ENCODE data around the gene PDE3B.
A peak's percentile ranks its signal among the peaks of the same experiment; 100 is the strongest.
"Not testable (repeated sequence)": the region's sequence is repeated elsewhere in the genome, so short reads cannot be mapped to it uniquely, and the experiment has no call there.

PDE3B gene

DNA sequence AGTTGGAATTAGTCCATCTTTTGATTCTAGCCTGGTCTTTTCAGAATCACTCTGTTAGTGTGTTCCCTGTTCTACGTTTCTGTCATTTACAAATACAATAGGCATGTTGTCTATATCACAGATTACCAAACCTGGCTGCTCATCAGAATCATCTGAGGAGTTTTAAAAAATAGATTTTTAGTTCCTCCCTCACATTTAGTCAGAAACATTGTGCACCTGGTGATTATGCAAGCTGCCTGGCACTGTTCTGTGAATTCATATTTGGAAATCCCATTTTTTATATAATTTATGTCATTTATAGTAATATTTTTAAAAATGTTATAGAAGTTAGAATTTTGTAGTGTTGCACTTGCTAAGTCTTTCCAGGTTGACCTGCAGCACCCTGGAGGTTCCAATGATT is 107.3 kb downstream of the PDE3B start:
- no peak for DNase-seq

DNA sequence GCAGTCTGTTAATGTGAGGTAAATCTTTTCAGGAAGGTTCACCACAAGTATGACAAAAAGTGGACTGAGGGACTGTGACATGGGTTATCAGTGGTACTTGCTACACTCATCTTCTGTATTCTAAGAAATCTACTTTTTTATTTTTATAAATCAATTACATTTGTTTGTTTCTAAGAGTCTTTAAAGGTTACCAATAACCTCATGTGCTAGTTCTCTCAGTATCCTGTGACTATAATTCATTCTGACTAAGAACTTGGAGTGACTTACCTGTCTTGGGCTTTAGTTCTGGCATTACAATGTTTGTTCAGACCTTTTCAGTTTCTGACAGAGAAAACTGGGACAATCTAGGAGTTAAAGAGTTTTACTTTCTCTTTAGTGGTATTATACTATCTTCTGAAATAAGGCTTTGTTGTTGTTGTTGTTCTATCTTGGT is 108.4 kb downstream of the PDE3B start:
- peak; percentile 15 for DNase-seq

DNA sequence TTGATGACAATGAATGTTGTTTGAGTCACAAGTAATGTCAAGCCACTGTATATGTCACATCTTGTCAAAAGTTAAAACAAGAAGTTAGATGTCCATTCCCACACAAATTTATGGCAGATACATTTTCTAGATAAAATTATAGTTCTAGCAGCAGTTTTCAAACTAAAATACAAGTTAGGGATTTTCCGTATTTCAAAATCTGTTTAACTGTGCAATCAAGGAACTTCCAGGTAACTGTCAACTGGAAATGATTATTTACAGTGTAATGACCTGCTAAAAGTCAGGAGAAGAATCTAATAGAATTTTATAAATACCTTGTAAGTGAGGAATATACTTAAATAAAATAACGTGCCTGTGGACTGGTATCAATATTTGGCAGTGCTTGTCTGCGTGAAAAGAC is 111.5 kb downstream of the PDE3B start:
- no peak for DNase-seq

DNA sequence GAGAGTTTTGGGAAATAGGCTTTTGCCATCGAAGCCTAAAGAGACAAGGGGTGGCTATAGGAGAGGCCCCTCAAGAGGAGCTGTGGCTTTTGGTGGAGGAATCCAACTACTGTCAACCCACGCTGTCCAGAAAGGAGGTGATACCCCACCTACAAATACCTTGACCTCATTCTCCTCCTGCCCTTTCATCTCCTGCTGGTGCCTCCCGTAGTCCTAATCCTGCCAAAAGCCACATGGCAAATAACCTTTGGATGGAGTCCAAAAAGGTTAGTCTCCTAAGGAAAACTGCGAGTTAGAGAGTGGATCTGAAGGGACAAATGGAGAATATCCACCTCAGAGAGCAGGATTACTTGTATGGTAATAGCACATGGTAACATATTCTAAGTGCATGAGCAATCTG is 112.7 kb downstream of the PDE3B start:
- no peak for DNase-seq

DNA sequence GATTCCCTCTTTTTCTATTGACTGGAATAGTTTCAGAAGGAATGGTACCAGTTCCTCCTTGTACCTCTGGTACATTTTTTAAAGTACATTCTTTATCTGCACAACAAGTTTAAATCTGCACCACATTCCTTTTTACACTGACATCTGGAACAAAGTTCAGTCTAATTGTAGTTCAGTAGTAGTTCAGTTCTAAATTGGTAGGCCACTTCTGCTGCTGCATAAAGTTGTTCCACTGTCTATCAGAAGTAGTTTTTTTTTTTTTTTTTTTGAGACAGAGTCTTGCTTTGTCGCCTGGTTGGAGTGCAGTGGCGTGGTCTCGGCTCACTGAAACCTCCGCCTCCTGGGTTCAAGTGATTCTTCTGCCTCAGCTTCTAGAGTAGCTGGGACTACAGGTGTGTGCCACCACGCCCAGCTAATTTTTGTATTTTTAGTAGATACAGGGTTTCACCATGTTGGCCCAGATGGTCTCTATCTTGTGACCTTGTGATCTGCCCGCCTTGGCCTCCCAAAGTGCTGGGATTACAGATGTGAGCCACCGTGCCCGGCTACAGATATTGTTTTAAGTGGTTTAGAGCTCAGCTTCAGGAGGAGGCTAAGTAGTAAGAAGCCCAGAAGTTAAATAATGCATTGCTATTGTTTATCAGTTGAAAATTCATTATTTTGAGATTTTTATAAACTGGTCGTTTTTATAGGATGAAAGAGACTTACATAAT is 115.9 kb downstream of the PDE3B start:
- DNase-seq = not testable (repeated sequence)

DNA sequence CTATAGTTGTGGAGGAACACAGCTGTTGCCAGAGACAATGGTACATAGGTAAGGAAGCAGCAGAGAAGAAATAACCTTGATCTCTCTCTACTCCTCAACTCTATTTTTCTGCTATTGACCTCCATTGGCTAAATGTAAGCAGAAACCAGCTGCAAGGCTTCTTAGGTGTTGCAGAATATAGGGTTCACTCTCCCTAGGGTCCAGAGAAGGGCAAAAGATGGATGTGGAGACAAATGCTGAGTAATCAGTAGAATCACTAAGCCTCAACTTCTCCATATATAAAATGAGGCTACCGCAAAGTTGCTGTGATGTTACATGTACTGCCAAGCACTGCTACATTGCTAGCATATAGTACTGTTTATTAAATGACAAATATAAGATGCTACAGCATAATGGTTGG is 120.6 kb downstream of the PDE3B start:
- no peak for DNase-seq

DNA sequence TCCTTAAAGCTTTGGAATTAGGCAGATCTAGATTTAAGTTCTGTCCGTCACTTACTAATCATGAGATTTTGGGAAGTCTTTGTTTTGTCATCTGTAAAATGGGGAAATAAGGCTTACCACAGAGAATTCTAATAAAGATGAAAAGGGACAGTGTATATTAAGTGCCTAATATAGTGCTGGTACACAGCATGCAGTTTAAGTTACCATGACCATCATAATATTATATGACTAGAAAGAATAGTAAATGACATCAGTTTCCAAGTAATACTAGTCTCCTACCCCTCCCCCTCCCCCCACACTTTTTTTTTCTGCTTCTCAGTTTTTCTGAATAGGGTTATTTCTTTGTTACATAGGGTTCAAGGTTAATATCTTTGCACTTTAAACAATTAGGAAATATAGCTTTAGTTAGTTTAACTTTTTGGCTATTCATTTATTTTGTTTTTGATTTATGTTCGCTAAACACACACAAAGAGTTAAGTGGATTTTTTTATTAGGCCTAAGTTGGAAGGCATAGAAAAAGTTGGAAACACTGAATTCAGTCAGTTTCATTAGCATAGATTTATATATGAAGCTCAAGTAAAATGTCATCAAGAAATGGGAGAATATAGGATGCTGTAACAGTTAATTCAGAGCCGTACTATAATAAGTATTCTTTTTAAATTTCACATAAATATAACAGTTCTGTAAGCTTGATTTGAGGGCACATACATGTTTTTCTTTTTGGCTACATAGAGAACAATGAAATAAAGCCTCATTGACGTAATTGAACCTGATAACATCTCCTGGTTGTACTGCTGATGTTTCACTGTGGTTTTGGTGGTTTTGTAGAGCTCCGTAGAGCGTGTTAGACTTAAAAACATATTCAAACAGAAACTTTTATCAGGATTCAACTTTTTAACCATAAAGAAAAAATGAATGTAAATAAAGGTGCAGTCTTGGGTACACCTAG is 121.2 kb downstream of the PDE3B start:
- peak; percentile 87 for DNase-seq

DNA sequence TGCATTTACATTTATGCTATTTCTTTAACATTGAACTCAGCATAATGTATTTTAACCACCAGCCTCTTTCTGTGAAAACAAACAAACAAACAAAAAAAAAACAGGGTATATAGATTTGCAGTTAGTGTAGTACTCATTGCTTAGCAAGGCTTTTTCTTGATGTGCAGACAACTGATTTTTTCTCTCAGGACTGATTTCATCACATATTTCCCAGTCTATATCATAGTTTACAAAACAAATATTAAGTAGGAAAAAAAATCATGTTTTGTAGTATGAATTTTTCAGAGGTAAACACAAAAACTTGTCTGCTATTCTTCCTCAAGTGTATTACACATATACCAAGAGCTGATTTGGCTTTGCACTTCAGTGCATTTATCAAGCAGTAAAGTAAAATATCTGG is 123.0 kb downstream of the PDE3B start:
- DNase-seq = no peak

DNA sequence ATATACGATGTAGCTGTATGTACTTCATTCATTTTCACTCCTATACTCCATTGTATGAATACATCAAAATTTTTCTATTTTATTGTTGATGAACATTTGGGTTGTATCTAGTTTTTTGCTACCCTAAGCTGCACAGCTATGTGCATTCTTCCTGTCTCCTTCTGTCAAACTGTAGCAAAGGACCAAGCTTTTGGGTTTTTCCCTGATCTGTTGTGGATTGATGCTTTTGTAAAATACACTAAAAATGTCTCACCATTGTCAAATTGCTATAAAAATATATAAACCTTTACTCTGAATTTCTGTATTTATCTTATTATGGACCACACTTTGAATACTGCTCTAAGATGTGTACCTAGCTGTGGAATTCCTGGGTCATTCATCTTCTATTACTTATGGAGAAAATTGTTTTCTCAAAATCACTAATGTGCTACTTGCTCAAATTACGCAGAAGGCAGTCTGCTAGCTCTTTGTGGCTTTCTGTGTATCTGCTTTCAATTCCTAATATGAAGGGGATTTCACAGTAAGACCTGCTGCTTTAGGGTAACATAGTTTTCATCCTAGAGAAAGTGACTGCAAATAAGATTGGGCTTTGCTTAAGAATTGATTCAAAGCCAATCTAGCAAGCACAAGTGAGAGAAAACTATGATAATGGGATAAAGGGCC is 125.1 kb downstream of the PDE3B start:
- DNase-seq = peak; percentile 35

DNA sequence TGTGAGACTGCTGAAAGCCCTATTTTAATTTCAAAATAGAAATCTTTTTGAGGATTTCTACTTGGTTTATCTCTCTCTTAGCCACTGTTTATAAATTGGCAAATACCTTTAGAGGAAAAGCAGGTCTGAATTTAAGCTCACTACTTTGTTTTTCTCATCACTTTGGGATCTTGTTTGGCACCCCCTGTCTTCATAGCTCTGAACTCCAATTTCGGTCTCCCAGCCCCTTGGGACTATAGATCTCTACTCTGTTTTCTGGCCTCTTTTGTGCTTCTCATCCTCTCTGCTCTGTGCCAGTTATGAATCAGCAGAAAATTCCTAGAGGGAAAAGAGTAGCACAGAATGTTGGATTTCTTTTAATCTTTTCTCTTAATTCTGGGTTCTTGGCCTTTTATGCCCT is 130.2 kb downstream of the PDE3B start:
- DNase-seq = peak; percentile 36

DNA sequence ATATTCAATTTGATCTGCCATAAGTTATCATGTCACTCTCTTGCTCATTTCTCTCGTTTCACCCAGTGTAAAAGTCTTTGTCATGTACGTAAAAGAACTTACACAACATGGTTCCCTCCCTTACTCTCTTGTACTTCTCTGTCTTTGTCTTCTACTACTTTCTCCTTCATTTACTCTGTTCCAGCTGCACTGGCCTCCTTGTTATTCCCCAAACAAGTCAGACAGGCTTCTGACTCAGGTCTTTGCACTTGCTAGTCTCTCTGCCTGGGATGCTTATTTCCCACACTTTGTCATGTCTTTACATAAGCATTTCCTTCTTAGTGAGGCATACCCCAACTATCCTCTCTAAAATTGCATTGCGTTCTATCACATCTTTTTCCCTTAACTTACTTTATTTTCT is 131.1 kb downstream of the PDE3B start:
- DNase-seq = no peak

DNA sequence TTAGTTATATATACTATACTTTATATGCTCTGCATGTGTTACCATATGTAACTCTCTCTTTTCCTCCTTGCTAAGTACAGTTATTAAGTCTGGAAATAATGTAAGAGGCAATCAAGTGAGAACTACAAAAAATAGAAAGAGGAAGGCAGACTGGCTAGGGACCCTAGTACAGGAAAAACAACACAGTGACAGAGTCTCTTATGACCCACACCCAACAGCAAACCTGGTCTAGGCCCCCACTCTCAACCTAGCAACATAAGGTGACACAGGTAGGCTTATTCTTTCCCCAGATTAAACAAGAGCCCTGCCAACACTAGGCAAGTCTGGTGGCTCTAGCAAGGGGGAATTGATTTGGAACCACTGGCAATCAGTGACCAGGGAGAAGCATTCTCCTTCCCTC is 132.3 kb downstream of the PDE3B start:
- DNase-seq = no peak

DNA sequence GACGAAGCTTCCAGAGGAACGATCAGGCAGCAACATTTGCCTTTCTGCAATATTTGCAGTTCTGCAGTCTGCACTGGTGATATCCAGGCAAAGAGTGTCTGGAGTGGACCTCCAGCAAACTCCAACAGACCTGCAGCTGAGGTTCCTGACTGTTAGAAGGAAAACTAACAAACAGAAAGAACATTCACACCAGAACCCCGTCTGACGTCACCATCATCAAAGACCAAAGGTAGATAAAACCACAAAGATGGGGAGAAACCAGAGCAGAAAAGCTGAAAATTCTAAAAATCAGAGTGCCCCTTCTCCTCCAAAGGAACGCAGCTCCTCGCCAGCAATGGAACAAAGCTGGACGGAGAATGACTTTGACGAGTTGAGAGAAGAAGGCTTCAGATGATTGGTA is 134.9 kb downstream of the PDE3B start:
- DNase-seq = not testable (repeated sequence)

DNA sequence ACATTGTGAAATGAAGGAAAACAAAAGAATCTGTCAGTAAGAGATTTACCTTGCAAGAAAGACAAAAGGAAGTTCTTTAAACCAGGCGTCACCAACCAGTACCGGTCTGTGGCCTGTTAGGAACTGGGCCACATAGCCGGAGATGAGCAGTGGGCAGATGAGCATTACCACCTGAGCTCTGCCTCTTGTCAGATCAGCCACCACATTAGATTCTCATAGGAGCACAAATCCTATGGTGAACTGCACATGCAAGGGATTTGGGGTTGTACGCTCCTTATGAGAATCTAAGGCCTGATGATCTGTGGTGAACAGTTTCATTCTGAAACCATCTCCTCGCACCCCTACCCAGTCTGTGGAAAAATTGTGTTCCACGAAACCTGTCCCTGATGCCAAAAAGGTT is 140.2 kb downstream of the PDE3B start:
- DNase-seq = no peak

DNA sequence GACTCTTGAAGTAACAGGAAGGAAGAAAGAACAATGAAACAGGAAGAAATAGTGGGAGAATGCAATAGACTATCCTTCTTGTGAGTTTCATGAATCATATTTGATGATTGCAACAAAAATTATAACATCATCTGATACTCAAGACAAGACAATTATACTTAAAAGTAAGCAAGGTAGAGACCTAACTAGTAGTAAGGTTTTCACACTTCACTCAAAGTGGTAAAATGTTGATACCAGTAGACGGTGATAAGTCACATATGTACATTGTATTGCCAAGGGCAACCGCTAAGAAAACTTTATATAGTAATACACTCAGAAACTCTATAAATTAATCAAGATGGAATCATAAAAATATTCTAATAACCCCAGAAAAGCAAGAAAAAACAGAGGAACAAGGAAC is 140.6 kb downstream of the PDE3B start:
- DNase-seq = peak; percentile 18

DNA sequence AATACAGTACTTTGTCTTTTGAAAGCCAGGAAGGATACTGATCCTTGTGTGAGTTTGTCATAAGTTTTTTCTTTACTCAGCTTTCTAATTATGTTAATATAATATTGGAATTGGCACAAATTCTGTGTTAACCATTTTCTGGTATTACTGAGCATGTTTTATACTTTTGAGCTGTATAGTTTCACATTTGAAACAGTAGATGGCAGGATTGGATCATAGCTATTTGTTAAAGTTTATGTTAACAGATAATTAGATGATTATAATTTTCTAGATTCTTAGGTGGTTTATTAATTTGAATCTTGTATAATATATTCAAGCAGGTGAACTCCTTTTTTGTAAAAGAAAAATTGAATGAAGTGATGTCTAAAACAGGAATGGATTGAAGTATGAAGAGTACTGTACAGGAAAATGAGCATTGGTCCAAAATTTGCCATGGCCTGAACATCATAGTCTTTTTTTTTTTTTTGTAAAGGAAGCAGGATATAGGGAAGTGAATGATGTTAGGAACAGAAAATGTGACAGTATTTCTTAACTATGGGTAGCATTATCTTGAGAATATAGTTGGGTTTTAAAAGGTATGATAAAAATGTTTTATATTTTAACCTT is 146.4 kb downstream of the PDE3B start:
- peak; percentile 46 for DNase-seq

DNA sequence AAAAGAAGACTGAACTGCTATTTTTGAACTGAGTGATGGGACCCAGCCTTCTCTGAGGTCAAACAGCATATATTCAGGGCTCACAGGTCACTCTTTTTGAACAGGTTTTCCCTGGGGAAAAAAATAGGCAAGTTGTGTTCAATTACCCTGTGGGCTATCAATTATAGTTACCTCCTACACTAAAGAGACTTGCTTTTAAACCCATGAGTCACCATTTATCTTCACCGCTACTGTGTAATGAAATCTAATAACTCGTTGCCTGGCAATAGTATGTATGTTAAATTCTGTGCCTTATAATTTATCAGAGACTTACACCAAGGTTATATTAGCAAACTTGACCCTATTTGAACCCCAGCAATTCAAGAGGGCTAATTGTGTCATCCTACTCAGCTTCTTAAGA is 149.9 kb downstream of the PDE3B start:
- no peak for DNase-seq

DNA sequence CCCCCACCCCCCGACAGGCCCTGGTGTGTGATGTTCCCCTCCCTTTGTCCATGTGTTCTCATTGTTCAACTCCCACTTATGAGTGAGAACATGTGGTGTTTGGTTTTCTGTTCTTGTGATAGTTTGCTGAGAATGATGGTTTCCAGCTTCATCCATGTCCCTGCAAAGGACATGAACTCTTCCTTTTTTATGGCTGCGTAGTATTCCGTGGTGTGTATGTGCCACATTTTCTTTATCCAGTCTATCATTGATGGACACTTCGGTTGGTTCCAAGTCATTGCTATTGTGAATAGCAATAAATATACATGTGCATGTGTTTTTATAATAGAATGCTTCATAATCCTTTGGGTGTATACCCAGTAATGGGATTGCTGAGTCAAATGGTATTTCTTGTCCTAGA is 152.4 kb downstream of the PDE3B start:
- DNase-seq = not testable (repeated sequence)

DNA sequence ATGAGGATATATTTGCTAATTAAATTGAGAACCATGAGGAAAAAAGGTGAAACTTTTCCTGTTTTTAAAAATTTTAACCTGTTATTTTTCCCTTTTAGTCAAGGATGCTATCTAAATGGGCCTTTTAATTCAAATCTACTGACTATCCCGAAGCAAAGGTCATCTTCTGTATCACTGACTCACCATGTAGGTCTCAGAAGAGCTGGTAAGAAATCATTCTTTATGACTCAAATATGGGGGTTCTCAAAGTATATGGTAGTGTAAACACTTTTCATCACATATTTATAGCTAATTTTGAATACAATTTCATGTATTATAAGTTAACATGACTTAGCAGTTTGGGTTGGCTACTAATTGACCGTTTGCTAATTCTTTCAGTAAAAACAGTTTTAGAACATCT is 160.2 kb downstream of the PDE3B start:
- no peak for DNase-seq

DNA sequence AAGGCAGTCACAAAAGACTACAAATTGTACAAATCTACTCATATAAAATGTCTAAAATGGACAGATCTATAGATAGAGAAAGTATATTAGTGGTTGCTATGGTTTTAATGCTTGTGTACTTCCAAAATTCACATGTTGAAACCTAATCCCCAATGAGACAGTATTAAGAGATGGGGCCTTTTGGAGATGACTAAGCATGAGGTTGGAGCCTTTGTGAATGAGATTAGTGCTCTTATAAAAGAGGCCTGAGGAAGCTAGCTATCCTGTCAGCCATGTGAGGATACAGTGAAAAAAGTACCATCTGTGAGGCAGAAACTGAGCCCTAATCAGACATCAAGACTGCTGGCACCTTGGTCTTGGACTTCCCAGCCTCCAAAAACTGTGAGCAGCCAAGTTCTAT is 165.9 kb downstream of the PDE3B start:
- no peak for DNase-seq

DNA sequence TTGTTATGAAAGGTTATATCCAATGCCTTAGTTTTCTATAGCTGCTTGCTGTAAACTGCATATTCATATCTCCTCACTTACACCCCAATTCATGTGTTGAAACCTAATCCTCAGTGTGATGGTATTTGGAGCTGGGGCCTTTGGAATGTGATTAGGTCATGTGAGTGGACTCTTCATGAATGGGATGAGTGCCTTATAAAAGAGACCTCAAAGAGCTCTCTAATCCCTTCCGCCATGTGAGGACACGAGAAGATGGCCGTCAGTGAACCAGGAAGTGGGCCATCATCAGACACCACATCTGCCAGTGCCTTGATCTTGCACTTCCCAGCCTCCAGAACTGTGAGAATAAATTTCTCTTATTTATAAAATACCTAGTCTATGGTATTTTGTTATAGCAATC is 169.2 kb downstream of the PDE3B start:
- no peak for DNase-seq

DNA sequence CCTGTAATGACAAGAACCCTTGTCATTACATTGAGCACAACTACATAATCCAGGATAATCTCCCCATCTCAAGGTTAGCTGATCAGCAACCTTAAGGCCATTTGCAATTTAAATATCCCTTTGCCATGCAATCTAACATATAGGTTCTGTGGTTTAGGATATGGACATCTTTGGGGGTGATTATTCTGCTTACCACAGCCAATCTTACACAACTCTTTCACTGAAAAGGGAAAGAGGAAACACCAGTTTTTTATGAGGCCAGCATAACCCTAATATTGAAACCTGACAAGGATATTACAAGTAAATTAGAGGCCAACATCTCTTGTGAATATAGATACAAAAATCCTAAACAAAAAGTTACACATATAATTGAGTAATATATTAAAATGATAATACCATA is 169.9 kb downstream of the PDE3B start:
- no peak for DNase-seq

DNA sequence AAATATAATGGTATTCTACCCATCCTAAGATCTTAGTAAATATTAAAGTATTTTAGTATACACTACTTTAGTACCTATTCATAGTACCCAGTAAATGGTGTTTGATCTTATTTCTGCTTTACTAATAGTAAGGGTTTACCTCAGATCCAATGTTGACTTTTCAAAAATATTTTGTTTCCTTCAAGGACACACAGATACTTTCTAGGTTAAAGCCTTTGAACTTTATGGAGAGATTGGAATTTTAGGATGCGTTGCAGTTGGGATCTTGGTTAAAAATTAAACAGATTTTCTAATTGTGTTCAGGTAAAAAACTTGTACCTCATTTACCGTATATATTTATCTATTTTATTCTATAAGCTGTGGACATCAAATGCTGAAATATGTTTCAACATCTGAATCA is 175.2 kb downstream of the PDE3B start:
- no peak for DNase-seq
